Central memory CD4-positive, alpha-beta T cell (primary cell): ENCODE measurements around the gene MAOB.
"Not testable (repeated sequence)": the region's sequence is repeated elsewhere in the genome, so short reads cannot be mapped to it uniquely, and the experiment has no call there.

Experiments used
- DNase-seq: peaks from one replicate; pipeline ENCODE4 v3.0.0; 2022

Gene MAOB

DNA sequence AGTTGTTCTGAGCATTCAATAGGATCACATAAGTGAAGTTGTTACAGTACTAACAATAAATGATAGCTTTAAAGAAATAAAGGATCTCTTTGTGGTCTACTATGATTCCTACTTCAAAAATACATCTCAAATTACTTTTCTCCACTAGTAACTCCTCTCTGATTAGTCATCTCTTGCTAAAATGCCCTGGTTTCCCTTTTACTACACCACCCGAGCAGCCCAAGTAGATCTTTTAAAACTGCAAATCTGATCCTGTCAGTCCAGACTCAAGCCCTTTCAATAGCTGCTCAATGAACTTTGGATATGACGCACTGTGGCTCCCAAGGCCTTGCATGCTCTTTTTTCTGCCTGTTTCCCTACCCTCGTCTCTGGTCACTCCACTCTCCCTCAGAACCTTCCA, 128.6 kb downstream of the MAOB start:
- no peak for DNase-seq

DNA sequence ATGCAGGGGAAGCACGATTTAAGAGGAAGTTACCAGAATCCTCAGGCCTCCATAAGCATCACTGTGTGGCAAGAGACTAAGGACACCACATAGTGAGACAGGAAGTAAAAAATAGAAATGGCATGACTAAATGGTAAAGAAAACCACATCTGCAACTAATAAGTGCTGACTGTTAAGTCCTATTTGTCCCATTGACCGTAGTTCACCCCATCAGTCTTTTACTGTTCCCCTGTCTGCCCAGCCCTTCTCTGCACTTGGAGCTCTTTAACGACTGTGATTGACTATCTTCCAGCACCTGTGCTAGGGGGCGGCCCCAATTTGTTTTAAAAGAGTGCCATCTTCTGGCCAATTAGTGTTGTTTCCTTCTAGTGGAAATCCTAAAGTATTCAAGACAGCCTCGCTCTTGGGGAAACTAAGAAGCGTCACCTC, 132.0 kb downstream of the MAOB start:
- DNase-seq, result peak; percentile 45

DNA sequence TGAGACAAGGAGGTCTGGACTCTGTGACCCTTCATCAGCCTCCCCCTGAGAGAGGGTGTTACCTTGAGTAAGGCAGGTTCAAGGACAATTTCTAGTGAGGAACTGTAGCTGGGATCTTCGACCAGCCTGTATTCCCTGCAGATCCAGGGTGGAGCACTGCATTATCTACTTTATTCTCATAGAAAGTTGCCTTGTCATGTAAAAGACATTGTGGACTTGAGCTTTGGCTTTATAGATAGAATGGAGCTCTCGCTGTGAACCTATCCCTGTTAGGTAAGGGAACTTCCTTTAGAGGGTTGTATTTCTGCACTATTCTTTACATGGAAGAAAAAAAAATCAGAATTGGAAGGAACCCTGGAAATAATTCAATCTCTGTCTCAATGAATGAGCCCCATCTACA, 134.8 kb downstream of the MAOB start:
- no peak for DNase-seq

DNA sequence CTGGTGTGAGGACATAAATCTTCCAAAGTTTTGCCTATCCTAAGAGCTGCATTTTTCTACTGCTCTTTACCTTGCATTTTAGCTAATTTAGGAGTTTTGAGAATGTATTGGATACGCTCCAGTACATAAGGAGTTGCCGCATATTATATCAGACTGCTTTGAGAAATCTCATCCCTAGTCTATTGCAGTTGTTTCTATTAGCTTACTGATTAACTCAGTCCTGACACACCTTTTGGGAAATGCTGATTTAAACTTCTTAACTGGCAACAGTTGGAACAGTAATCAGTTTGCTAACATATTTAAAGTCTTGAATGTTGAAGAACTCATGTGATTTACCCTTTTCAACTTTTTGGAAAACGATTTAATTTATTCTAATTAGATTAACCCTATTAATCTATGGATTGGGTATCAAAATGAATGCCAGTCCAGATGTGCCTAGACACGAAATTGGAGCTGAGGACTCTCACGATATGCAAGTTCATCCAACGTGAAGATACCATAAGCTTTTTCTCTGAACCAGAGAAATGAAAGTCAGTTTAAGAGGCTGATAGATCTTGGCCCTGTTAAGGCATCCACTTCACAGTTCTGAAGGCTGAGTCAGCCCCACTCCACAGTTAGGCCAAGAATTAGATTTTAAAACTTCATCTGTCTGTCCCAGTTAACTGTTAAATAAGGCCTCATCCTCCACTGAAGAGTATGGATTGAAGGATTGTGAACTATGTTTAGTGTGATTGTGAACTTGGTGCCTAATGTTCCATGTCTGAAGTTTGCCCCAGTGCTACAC, 136.1 kb downstream of the MAOB start:
- DNase-seq, result no peak

DNA sequence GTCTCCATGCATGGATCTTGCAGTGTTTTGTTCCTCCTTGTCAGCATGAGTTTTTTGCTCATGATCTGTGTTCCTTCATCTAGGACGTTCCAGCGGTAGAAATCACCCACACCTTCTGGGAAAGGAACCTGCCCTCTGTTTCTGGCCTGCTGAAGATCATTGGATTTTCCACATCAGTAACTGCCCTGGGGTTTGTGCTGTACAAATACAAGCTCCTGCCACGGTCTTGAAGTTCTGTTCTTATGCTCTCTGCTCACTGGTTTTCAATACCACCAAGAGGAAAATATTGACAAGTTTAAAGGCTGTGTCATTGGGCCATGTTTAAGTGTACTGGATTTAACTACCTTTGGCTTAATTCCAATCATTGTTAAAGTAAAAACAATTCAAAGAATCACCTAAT, 138.0 kb downstream of the MAOB start:
- DNase-seq, result no peak

DNA sequence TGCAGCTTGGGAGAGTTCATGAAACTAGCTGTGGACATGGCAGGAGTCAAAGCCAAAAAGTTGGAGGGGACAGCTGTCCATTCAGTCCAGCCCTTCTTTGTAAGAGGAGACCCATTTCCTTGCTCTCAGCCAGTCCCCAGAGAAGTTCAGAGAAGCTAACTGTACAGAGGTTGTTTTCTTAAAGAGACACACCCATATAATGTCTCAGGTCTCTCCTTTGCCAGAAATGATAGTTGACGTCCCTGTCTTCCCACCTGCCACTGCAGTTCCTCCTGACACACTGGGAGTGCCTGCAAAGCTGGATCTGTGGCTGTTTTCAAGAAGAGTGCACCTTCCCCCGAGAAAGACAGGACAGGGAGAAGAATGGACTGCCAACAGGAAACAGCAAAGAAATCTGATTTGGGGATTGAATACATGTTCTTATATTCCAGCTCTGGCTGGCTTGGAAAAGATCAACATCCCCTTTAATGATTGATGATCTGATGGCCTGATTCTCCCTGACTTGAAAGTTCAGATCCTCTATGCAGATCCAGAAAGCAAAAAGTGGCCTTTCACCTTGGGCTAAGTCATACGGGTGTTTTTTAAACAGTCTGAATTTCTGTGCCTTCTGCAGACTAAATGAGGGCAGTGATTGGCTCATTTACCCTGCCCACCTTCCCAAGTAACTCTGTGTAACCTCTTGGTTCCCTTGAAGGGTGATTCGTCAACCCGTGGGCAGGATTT, 139.0 kb downstream of the MAOB start:
- no peak for DNase-seq

DNA sequence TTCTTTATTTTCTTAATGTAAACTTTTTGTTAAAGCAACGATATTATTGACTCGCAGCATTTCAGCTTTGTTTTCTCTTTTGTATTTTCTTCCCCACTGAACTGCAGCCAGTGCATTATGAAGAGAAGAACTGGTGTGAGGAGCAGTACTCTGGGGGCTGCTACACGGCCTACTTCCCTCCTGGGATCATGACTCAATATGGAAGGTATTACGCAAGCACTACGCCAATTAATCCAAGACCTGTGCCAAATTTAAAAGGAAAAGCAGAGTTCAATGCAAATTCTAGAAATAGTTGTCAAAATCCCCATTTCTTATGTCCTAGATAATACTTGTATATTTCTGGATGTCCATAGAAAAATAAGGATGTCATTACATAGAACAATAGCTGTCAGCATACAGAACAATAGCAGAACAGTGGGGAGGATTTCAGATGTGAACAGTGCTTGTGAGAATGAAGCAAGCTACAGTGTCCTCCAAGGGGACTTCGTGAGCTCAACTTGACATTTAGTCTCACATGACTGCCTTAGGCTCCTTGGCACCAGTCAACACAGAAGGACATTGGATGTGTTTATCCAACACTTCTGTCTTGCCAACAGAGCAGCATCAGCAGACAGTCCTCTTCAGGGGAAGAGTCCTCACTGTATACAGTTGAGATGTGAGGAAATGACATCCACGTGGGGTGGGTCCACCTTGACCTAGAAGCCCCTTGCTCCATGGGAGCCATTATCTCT, 140.2 kb downstream of the MAOB start:
- no peak for DNase-seq

DNA sequence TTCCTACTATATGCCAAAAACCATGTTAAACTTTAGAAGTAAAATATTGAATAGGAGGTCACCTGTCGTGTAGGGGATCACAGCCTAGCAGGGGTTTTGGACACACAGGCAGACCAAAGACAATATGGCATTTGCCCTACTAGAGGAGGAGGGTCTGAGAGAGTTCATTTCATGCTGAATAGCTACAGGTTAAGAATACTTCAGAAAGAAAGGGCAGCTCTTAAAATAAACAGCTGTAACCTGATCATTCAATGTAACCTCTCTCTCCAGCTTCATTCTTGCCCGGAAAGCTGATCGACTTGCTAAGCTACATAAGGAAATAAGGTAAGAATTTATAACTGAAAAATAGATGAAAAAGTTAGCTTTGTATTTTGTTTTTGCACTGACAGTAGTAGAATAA, 146.3 kb downstream of the MAOB start:
- DNase-seq, result no peak

DNA sequence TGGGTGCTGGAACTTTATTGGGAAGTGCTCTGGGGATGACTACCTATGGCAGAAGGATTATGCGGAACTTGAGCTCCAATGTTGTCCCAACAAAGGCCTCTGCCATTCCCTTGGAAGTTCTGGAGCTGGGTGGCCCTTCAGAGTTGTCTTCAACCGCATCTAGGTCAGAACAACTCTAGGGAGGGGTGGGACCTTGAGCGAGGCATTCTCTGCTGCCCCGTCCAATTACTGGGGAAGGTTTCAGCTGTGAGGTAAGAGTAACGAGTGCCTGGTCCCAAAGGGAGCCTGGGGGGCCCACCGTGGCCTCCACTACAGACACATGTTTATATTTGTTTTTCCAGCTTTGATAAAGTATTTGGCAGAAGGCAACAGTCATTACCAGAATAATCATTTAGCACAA, 146.7 kb downstream of the MAOB start:
- no peak for DNase-seq

DNA sequence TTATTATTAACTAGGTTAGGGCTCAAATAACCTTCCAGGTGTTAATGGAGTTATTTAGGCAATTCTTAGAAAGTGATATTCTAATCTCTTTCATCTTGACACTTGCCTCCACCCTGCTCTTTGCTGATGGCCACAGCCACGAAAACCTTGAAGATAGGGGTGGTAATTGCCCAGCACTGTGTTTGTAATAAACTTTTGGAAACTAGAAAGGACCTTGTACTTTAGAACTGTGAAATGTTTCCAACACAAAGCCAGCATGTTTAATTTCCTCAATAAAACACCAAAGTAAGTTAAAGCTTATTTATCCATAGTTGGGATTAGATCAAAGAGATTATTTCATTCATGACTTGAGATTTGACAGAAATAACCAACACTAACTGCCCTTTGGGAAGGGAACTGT, 147.8 kb downstream of the MAOB start:
- no peak for DNase-seq

DNA sequence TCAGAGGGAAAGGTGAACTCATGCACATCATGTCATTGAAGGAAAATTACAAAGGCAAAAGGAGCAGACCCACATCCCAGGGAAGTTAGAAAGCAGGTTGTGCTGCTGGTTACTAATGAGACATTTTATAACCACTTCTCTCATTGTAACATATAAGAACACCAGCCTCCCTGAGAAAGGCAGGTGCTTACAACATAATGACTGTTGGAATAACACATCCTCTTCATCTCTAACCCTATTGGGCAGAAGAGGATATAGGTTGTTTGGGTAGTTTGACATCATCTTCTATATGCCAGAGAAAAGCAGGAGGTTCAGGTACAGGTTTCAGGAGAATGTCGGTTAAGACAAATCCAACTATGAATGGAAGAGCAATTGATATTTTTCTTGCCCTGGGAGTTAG, 148.6 kb downstream of the MAOB start:
- DNase-seq, result no peak

DNA sequence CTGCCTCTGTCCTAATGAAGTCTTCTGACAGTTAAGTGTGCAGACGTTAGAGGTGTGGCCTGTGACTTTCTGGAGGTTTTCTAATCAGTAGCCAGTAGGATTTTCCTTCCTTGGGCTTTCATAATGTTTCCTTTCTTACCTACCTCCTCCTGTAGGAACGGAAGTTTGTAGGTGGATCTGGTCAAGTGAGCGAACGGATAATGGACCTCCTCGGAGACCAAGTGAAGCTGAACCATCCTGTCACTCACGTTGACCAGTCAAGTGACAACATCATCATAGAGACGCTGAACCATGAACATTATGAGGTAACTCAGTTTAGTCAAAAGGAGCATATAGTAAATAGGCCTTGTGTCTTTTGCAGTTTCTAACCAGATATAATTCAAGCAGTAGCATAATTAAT, 151.2 kb downstream of the MAOB start:
- no peak for DNase-seq

DNA sequence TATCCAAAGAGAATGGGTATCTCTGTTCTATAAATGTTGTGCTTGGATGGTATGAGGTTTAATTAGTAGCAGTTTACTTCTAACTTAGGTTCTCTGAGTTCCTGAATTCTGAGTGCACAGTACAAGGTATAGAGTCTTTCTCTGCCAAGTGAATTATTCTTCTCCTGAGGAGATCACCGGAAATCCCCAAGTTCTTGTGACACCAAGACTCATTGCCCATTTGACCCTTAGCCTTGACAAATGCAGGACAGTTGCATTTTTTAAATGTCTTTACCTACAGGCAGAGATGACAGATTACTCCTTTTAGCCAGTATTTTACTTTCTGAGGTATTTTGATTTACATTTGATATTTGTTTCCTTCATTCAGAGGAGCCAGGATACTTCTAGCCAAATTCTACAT, 153.3 kb downstream of the MAOB start:
- DNase-seq, result no peak

DNA sequence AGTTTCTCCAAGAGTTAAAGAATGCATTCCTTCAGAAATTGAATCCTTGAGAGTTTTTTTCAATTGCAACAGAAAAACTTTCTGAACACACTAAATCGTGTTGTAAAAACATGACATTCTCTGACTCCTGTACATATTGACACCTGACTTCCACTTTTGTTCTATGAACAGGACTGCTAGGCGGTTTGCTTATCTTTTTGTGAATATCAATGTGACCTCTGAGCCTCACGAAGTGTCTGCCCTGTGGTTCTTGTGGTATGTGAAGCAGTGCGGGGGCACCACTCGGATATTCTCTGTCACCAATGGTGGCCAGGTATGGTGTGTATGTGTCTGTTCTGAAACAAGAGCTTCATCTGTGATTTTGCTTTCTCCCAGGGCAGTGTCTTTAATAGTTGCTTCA, 154.2 kb downstream of the MAOB start:
- DNase-seq, result no peak

DNA sequence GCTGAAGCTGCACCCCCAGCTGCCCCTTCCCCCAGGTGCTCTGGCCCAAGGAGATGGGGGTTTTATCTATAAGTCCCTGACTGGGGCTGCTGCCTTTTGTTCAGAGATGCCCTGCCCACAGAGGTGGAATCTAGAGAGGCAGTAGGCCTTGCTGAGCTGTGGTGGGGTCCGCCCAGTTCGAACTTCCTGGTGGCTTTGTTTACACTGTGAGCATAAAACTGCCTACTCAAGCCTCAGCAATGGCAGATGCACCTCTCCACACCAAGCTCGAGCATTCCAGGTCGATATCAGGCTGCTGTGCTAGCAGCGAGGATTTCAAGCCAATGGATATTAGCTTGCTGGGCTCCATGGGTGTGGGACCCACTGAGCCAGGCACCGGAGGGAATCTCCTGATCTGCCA, 155.0 kb downstream of the MAOB start:
- DNase-seq, result not testable (repeated sequence)

DNA sequence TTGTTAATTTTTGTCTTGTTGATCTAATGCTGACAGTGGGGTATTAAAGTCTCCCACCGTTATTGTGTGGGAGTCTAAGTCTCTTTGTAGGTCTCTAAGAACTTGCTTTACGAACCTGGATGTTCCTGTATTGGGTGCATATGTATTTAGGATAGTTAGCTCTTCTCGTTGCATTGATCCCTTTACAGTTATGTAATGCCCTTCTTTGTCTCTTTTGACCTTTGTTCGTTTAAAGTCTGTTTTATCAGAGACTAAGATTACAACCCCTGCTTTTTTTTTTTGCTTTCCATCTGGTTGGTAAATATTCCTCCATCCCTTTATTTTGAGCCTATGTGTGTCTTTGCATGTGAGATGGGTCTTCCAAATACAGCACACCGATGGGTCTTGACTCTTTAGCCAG, 157.0 kb downstream of the MAOB start:
- DNase-seq, result not testable (repeated sequence)

DNA sequence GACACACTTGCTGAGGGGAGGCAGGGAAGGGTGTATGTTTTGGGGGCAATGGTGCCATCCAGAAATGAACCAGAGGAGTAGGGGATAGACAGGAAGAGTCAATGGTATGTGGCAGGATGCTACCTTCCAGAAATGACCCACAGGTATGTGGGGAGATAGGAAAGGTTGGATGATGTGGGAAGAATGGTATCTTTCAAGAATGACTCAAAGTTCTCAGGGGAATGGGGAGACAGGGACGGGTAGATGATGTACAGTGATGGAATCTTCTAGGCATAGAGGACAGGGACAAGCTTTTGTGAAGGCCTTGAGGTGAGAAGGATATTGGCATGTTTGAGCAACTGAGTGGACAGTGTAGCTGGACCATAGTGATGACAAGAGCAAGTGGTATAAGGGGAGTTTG, 161.3 kb downstream of the MAOB start:
- DNase-seq, result no peak

DNA sequence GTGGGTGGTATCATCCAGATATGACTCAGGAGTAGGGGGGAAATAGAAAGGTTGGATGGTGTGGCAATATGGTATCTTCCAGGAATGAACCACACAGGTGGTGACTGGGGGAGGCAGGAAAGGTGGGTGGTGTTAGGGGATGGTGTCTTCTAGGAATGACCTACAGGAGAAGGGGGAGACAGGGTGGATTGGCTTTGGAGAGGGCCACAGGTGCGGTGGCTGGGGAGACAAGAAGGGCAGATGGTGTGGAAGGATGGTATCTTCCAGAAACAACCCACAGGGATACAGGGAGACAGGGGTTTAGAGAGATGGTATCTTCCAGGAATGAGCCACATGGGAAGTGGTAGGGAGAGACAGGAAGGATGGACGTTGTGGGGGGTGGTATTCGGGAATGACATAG, 162.2 kb downstream of the MAOB start:
- no peak for DNase-seq

DNA sequence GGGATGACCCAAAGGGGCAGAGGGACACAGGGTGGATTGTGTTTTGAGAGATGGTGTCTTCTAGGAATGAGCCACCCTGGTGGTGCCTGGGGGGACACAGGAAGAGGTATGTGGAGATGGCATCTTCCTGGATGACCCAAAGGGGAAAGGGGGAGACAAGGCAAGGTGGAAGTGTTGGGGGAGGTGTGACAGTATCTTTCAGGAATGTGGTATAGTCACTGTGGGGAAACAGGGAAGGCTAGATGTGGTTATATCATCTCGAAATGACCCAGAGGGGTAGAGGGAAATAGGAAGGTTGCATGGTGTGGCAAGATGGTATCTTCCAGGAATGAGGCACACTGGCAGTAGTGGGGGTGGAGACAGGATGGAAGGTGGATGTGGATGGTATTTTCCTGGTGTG, 163.3 kb downstream of the MAOB start:
- DNase-seq, result no peak

DNA sequence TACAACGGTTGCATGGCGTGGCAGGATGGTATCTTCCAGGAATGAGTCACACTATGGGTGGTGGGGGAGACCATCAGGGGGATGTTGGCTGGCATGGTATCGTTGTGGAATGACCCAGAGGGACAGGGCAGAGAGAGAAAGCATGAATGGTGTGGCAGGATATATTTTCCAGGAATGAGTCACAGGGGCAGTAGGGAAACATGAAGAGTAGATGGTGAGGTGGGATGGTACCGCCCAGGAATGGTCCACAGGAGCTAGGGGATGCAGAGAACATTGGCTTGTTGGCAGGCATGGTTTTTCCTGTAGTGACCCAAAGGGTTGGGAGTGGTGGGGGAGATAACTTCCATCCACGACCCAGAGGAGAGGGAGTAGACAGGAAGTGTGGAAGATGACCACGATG, 163.7 kb downstream of the MAOB start:
- DNase-seq, result no peak

DNA sequence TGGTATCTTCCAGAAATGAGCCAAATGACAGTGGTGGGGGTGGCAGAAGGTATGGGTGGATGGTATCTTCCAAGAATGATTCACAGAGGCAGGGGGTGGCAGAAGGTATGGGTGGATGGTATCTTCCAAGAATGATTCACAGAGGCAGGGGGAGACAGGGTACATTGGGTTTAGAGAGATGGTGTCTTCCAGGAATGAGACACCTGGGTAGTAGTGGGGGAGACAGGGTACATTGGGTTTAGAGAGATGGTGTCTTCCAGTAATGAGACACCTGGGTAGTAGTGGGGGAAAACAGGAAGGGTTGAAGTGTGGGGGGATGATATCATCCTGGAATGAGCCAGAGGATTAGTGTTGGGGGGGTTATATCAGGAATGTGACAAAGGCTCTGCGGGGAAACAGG, 164.2 kb downstream of the MAOB start:
- no peak for DNase-seq

DNA sequence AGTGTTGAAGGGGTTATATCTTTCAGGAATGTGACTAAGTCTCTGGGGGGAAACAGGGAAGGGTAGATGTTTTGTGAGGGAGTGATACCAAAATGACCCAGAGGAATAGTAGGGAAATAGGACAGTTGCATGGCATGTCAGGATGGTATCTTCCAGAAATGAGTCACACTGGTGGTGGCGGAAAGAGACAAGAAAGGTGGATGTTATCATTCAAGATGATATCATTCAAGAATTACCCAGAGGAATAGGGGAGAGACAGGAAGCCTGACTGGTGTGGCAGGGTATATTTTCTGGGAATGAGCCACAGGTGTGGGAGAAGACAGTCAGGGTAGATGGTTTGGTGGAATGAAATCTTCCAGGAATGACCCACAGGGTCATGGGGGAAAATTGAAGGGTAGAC, 165.1 kb downstream of the MAOB start:
- no peak for DNase-seq

DNA sequence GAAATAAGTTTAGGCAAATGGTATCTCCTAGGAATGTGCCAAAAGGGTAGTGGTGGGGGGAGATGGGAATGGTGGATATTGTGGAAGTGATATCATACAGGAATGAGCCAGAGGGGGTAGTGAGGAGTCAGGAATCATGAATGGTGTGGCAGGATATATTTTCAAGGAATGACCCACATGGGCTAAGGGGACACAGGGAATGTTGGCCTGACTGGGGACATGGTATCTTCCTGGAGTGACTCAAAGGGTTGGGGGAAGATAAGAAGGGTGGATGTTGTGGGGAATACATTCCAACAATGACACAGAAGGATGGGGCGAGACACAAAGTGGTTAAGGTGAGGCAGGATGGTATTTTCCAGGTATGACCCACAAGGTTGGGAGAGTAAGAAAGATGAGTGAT, 165.6 kb downstream of the MAOB start:
- DNase-seq, result no peak
